Activated naive CD4-positive, alpha-beta T cell (primary cell): ENCODE measurements around the gene INPP5F.

Experiments
- DNase-seq, 4 experiments: peaks; one replicate each; lab custom pipeline; 2025; lab: John Stamatoyannopoulos, UW

Gene INPP5F

DNA sequence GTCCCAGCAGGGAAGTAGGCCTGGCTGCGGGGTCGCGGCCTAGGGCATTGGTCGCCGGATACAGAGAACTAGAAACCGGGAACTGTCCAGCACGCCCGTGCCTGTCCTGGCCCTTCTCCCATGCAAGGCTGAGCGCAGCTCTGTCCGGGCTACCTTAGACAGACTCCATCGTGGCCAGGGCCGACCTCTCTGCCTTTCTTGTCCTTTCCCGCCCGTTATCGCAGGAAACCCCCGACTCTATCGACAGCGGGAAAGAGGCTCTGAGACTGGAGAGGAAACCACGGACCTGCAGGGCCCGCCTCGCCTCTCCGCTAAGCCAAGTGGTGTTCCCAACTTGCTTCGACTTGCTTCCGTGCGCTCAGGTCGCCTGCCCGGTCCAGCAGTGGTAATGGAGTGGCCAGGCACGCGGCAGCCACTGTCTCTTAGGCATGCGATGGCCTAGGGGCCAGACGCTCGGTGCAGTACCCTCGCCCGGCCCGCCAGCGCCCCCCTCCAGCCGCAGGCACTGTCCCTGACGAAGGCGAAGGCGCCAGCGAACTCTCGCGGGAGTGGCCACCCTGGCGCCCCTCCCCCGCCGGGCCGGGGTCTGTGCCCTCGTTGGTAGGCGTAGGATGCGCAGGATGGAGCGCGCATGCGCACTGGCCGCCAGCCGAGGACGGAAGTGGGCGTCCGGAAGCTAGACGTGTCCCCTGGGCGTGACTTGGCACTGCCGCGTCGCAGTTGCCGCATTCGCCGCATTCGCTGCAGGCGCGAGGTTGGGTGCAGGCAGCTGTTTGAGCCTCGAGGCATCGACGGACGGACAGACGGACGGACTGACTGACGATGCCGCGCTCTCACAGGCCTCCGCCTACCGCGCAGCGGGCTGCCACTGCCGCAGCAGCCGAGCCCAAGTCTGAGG is 92.4 kb downstream of the INPP5F start:
- DNase-seq: peak in 2 of 4 experiments; percentile 2 to 23

DNA sequence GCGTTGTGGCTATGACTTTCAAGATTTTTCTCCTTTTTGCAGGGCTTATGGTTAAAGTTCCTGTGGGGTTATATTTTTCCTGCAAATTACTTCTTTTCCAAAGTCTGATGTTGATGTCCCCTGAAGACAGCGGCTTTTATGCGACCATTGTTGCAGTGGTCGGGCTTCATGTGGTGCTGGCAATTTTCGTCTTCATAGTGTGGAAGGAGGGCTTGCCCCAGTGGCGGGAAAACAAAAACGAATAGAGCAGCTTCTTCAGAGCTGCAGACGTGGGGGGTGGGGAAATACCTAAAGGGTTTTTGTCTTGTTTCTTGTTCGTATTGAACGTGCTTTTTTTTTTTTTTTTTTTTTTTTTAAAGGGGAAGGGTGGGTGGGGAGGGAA is 93.0 kb downstream of the INPP5F start:
- no peak for DNase-seq

DNA sequence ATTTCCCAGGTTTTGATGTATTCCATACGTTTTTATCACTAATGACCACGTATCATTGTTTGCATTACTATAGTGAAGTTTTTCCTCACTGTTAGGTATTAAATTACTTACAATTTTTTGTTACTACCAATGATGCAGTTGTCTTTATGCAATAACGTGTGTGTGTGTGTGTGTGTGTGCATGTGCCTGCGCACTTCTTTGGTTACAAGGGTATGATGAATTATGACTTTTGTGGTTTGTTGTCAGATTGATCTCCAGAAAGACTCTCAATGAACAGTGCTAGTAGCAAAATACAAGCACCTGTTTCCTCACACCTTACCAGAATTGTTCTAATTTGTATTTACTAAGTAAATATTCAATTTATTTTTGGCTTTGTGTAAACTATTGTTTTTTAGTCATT is 95.3 kb downstream of the INPP5F start:
- DNase-seq: no peak

- DNase-seq: no peak
Measured at GRCh38 chr10:119824299-119824698, 98.4 kb downstream of the INPP5F start.

DNA sequence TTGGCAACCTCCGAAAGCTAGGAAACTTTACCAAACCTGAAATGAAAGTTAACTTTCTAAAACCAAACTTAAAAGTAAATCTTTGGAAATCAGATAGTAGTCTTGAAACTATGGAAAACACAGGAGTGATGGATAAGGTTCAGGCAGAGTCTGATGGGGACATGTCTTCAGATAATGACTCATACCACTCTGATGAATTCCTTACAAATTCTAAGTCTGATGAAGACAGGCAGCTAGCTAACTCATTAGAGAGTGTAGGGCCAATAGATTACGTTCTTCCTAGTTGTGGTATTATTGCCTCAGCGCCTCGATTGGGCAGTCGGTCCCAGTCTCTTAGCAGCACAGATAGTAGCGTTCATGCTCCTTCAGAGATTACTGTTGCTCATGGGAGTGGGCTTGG is 100.9 kb downstream of the INPP5F start:
- no peak for DNase-seq

GRCh38 chr10:119827430-119827829 is 101.6 kb downstream of the INPP5F start:
- no peak for DNase-seq

DNA sequence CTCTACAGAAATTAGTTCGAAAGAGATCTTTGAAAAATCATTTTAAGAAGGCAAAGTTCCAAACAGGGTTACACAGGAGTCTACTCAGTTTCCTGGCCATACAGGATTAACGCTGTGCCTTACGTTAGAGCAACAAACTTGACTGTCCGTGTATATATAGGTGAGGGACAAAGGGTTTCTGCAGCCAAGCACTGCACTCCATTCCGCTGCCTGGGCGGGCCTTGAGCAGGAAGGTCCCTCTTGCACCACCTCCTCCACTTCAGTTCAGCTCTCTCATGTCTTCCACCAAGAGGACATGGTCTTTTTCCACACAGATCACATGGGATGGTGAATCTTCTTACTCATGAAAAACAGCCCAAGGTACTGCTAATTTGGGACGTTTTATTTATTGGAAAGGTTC is 103.6 kb downstream of the INPP5F start:
- no peak for DNase-seq

- DNase-seq: no peak
Measured at GRCh38 chr10:119830851-119831250, 105.0 kb downstream of the INPP5F start.

DNA sequence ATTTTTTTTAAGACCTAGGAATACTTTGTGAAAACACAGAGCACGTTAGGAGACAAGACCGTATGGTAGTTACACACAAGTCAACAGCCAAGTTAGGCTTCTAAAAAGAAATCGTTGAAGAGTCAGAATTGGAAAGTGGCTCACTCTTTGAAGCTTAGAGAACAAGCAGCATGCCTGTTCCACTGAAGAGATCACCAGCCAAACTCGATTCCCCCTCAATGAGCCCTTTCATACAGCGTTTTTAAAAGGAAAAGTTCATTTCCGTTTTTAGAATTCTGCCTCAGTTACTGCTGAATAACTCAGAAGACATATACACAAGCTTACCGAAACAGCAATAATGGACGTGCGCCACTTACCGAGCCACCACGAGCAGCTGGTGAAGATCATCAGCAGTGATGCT is 105.8 kb downstream of the INPP5F start:
- no peak for DNase-seq

GRCh38 chr10:119832951-119833350 is 107.1 kb downstream of the INPP5F start:
- no peak for DNase-seq

GRCh38 chr10:119834188-119834587 is 108.3 kb downstream of the INPP5F start:
- DNase-seq: no peak

DNA sequence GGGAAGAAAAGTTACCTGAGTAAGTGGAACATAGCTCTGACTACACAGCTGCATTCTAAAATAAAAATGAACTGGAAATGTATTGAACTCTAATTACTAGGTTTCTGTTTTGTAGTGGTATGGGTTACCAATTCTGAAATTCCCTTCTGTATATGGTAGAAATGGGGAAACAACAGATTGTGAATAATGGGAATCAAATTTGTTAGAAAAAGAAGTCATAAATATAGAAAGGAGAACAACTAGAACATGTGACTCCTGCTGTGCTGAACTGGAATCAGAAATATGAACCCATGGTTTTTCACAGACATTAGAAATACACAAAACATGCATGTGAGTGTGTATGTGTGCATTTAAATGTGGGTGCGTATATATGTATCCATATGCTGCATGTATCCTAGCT is 119.8 kb downstream of the INPP5F start:
- no peak for DNase-seq

DNA sequence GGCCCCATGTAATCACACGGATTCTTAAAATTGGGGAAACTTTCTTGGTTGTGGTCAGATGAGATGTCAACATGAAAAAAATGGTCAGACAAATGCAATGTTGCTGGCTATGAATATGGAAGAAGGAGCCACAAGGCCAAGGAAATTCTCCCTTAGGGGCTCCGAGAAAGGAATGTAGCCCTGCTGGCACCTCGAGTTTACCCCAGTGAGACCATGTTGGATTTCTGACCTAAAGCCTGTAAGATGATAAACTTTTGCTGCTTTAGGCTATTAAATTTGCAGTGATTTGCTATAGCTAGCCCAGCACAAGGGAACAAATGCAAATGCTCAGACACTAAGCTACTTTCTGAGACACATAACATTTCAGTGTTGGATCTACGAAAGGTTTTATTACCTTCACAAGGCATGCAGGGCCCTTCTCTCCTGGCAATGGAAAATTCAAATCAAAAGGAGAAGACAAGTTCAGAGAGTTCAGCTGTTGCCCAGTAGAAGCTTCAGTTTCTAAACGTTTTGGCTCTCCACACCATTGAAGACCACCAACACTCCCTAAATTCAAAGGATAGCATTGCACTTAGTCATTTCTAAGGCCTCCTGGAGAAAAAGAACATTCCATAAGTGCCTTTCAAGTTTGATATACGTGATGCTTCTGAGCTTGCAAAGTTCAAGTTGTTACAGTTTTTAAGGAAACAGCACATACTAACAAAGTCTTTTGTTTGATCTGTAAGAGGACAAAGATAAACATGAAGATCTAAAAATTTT is 123.4 kb downstream of the INPP5F start:
- DNase-seq: no peak

DNA sequence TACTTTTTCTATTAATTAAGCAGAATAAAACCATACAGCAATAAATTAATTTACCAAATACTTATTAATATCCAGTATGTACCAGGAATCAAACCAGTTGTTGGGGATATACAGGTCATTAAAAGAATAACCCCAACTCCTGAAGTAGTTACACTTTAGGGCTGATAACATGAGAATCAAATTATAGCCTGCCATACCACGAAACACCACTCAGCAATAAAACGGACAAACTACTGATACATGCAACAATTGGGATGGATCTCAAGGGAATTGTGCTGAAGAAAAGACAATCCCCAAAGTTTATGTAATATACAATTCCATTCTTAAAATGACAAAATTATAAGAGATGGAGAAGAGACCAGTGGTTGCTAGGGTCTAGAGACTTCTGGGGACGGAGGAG is 124.1 kb downstream of the INPP5F start:
- no peak for DNase-seq

DNA sequence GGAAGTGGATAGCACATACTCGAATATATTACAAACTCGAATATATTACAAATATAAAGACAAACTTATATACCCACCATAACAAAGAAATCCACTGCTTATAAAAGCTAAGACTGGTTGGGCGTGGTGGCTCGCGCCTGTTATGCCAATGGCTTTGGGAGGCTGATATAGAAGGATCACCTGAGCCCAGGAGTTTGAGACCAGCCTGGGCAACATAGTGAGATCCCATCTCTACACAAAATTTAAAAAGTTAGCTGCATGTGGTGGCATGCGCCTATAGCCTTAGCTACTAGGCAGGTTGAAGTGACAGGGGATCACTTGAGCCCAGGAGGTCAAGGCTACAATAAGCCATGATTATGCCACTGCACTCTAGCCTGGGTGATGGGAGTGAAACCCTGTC is 126.4 kb downstream of the INPP5F start:
- no peak for DNase-seq

GRCh38 chr10:119852822-119853221 is 127.0 kb downstream of the INPP5F start:
- DNase-seq: no peak

DNA sequence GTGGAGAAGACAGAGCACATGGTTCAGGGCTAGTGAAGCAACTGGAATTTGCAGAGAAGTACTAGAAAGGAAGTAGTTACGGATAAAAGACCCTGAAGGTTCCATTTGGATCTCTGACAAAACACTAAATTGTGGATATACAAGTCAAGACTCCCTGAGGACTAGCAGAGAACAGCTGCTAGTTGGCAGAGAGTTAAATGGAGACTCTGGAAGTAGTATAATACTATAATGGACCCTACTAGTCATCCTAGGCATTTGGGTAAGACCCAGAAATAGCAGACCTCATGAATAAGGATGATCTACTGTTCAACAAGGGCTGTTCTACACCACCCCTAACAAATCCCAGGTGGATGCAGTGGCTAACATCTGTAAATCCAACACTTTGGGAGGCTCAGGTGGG is 127.7 kb downstream of the INPP5F start:
- DNase-seq: no peak

DNA sequence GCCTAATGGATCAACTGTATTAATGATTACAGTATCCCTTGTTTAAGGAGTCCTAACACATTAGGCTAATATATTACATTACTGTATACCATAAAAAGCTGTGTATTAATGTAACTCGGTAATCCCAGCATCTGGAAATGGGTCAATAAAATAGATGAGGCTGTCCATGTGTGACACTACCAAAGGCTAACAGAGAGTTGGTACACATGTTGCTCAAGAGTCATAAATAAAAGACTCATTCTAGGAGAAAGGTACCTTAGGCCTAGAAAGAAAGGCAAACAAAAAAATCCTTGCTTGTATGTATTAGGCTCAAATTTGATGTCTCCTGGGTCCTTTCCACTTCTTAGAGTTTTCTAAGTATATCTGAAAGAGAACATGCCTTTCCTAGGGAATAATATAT is 132.2 kb downstream of the INPP5F start:
- DNase-seq: no peak

GRCh38 chr10:119859420-119860258 is 133.8 kb downstream of the INPP5F start:
- no peak for DNase-seq

DNA sequence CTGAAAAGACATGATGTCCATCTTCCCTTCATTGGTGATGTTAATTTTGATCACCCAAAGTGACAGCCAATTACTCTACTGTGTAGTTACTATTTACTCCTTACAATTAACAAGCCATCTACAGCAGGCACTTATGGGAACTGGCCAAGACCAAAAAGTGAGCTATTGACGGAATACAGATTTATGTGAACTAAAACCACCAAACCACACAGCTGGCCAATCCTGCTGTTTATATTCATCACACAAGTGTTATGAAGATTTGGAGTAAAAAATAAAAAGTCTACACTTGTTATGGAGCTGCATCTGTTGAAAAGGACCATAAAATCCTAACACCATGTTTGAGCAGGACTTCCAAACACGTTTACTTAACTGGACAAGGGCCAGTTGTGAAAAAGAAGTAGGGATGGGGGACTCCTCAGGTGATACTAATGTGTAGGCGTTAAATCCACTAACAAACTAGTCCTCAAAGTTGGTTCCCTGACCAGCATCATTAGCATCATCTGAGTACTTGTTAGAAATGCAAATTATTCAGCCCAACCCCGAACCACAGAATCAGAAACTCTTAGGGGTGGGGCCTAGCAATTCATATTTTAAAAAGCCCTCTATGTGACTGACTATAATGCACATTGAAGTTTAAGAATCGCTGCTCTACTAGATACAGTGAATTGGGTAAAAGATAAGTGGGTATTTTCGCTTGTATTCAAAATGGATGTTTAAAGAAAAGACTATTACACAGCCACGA is 135.2 kb downstream of the INPP5F start:
- DNase-seq: no peak

DNA sequence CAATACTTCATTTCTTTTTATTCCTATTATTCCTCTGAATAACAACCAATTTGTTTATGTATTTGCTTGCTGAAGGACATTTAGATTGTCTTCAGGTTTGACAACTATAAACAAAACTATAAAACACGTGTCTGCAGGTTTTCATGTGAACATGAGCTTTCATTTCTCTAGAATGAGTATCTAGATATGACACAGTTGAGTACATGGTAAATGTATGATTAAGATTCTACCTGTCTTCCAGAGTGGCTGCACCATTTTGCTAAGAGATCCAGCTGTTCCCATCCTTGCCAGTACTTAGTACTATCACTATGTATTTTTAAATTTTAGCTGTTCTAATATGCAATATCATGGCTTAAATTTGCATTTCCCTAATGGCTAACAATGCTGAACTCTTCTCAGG is 136.7 kb downstream of the INPP5F start:
- DNase-seq: no peak
